Stimulated activated CD4-positive, alpha-beta T cell treated with anti-CD3 and anti-CD28 coated beads, Interleukin-2, amount 100 ng/mL, for 48 hours (primary cell): ENCODE data around the gene TMEM120B.

Source experiments
- DNase-seq, 2 donors: peaks; one replicate each; pipeline ENCODE4 v3.0.0-alpha.2; 2020

Gene TMEM120B

GRCh38 chr12:121822393-121823100 lies 110.0 kb downstream of the TMEM120B start:
- no peak for DNase-seq

- no peak for DNase-seq
Observed at GRCh38 chr12:121823101-121823726, 110.7 kb downstream of the TMEM120B start.

- DNase-seq, result no peak
Observed at GRCh38 chr12:121823727-121824115, 111.2 kb downstream of the TMEM120B start.

DNA sequence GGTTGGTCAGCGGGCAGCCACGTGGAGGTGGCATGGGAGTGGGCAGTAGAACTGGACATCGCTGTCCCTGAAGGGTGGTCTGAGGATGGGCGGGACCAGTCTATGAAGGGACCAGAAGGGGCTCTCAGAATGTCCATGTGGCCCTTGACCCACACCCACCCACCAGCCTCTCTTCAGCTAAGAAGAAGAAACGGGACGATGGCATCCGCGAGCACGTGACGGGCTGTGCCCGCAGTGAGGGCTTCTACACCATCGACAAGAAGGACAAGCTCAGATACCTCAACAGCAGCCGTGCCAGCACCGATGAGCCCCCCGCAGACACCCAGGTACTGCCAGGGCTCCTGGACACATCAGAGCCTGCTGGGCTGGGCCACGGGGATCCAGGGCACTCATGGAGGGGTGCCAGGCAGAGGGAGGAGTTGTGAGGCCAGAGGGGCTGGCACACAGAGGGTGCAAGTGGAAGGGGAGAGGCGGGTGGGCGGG lies 112.5 kb downstream of the TMEM120B start:
- no peak for DNase-seq

DNA sequence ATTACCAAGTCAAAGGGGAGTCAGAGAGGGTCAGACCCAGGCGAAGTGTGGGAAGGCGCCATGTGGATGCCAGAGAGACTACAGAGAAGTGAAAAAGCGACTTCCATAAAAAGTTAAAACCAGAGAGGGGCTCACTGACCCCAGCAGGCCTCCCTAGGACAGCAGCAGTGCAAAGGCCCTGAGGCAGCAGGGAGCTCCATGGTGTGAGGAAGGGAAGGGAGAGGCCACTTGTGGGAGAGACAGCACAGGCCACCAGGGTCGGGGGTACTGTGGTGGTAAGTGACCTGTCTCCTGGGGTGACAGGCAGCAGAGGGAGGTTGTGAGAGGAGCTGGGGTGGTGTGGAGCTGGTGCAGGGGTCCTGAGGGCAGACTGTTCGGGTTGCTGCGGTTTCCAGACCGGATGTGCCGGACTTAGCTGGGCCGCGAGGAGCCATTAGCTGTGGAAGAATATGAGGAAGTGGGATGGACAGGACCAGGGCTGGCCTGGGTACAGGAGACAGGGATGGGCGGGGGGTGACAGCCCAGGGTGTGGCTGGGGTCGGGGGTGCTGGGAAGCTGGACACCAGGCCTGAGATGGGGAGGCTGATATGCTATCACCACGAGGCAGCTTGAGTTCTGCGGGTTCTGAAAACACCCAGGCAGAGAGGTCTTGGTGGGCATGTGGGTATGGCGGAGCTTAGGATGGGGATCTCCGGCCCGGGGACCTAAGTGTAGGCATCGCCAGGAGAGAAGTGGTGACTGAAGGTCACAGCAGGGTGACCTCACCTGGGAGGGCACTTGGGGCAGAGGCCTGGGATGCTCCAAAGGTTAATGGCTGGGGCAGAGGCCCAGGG lies 114.0 kb downstream of the TMEM120B start:
- no peak for DNase-seq

GRCh38 chr12:121827351-121828099 lies 115.0 kb downstream of the TMEM120B start:
- no peak for DNase-seq

GRCh38 chr12:121828306-121828705 lies 115.8 kb downstream of the TMEM120B start:
- DNase-seq, result no peak

- DNase-seq, result no peak
Observed at GRCh38 chr12:121828826-121829225, 116.3 kb downstream of the TMEM120B start.

GRCh38 chr12:121829250-121829918 lies 116.8 kb downstream of the TMEM120B start:
- no peak for DNase-seq

DNA sequence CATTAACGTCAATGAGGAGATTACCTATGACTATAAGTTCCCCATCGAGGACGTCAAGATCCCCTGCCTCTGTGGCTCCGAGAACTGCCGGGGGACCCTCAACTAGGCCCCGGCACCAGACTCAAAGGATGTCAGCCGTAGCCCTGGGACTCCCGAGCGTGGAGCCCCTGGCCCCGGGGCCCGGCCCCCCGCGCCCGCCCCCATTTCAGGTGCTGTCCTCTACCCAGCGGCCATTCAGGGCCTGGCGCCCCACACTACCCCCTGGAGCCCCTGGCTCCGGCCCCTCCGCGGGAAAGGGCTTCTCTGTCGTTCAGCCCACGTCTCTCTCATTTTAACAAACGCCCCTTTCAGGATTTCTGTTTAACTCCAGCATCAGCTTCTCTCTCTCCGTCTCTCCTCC lies 117.6 kb downstream of the TMEM120B start:
- no peak for DNase-seq

- no peak for DNase-seq
Observed at GRCh38 chr12:121830588-121831265, 118.2 kb downstream of the TMEM120B start.
